ENCODE results near the gene DENND4C. TPM values are rescaled to one million over a fixed set of nuclear protein-coding genes. Genes with fewer than 3 reads are reported as not detected.

DENND4C gene
- total RNA-seq, 3 donors from 2014 or later (not counting 1 experiment from before 2014, with no cell fraction given) = 82.6 to 115 (median 100) TPM

GRCh38 chr9:19342947-19343346 is 112.5 kb downstream of the DENND4C start:
- Histone ChIP-seq H3K27me3 (ENCODE audit: control insufficient read depth, insufficient read depth, low read length) (no peaks in the 10 kb centered on the region), H3K36me3 (ENCODE audit: control insufficient read depth, insufficient read depth, low read length) (peaks cover 80% of the 10 kb centered on the region), H3K4me1 (ENCODE audit: control insufficient read depth, insufficient read depth, low read length) (no peaks in the 10 kb centered on the region), H3K9me3 (ENCODE audit: control insufficient read depth, insufficient read depth, low read length) (no peaks in the 10 kb centered on the region), H3K27ac (ENCODE audit: low read length) (no peak overlapping the region), H3K4me3 (ENCODE audit: low read length) (no peak overlapping the region)
- H3K27ac Mint-ChIP-seq = no peak overlapping the region
- peaks cover 18% of the 10 kb centered on the region for H3K36me3 Mint-ChIP-seq
- H3K4me1 Mint-ChIP-seq = peaks cover 6 to 15% of the 10 kb centered on the region in 2 donors
- no peaks in the 10 kb centered on the region for H3K27me3 Mint-ChIP-seq (ENCODE audit: low read depth in 2 of 2)
- WGBS (ENCODE audit: insufficient coverage) = no CpG with 5 or more reads among the region's 2 CpGs
- no peak overlapping the region for H3K4me3 Mint-ChIP-seq
- no peak for TF ChIP-seq CTCF (IDR thresholded peaks at IDR 0.05)
- no peak for DNase-seq
- no peak for ATAC-seq
- intact Hi-C loops (cut with micrococcal nuclease) = loop anchor here (10.0 kb wide), 1 partner anchor 112 kb away; no protein-coding TSS in a partner anchor
- H3K9me3 Mint-ChIP-seq = no peaks in the 10 kb centered on the region

- H3K27me3 Mint-ChIP-seq (ENCODE audit: low read depth in 2 of 2) = no peaks in the 10 kb centered on the region
- H3K4me3 ChIP-seq (ENCODE audit: low read length) = no peak overlapping the region
- no peaks in the 10 kb centered on the region for H3K27me3 ChIP-seq (ENCODE audit: control insufficient read depth, insufficient read depth, low read length)
- no peak for TF ChIP-seq CTCF (IDR thresholded peaks at IDR 0.05)
- H3K4me1 ChIP-seq (ENCODE audit: control insufficient read depth, insufficient read depth, low read length) = no peaks in the 10 kb centered on the region
- no peaks in the 10 kb centered on the region for H3K4me1 Mint-ChIP-seq
- DNase-seq = no peak
- no peaks in the 10 kb centered on the region for H3K9me3 Mint-ChIP-seq
- intact Hi-C loops (cut with micrococcal nuclease) = no loop called here
- H3K36me3 Mint-ChIP-seq = peaks cover 15% of the 10 kb centered on the region
- no peak overlapping the region for H3K4me3 Mint-ChIP-seq
- H3K9me3 ChIP-seq (ENCODE audit: control insufficient read depth, insufficient read depth, low read length) = no peaks in the 10 kb centered on the region
- peaks cover 81% of the 10 kb centered on the region for H3K36me3 ChIP-seq (ENCODE audit: control insufficient read depth, insufficient read depth, low read length)
- no peak for ATAC-seq
- no peak overlapping the region for H3K27ac ChIP-seq (ENCODE audit: low read length)
- H3K27ac Mint-ChIP-seq = no peak overlapping the region
- WGBS (ENCODE audit: insufficient coverage) = 92% methylated on average over 2 of the region's 3 CpGs
Observed at GRCh38 chr9:19358701-19359100, 128.2 kb downstream of the DENND4C start.

GRCh38 chr9:19369107-19369506 is 138.6 kb downstream of the DENND4C start:
- 96% methylated on average over 2 of the region's 2 CpGs for WGBS (ENCODE audit: insufficient coverage)
- H3K4me1 ChIP-seq (ENCODE audit: control insufficient read depth, insufficient read depth, low read length) = no peaks in the 10 kb centered on the region
- H3K27ac ChIP-seq (ENCODE audit: low read length) = no peak overlapping the region
- no peak overlapping the region for H3K4me3 ChIP-seq (ENCODE audit: low read length)
- no peaks in the 10 kb centered on the region for H3K9me3 Mint-ChIP-seq
- H3K27me3 Mint-ChIP-seq (ENCODE audit: low read depth in 2 of 2) = no peaks in the 10 kb centered on the region
- ATAC-seq = no peak
- no peak overlapping the region for H3K4me3 Mint-ChIP-seq
- H3K9me3 ChIP-seq (ENCODE audit: control insufficient read depth, insufficient read depth, low read length) = no peaks in the 10 kb centered on the region
- no peak for DNase-seq
- peaks cover 8% of the 10 kb centered on the region for H3K36me3 Mint-ChIP-seq
- H3K27ac Mint-ChIP-seq = peak overlapping the region in 1 of 2 donors; percentile 36
- H3K36me3 ChIP-seq (ENCODE audit: control insufficient read depth, insufficient read depth, low read length) = peaks cover 64% of the 10 kb centered on the region
- intact Hi-C loops (cut with micrococcal nuclease) = no loop called here
- H3K4me1 Mint-ChIP-seq = peaks cover 9 to 17% of the 10 kb centered on the region in 2 donors
- no peak for TF ChIP-seq CTCF (IDR thresholded peaks at IDR 0.05)
- H3K27me3 ChIP-seq (ENCODE audit: control insufficient read depth, insufficient read depth, low read length) = no peaks in the 10 kb centered on the region

GRCh38 chr9:19371942-19372341 is 141.4 kb downstream of the DENND4C start:
- peaks cover 80% of the 10 kb centered on the region for H3K36me3 ChIP-seq (ENCODE audit: control insufficient read depth, insufficient read depth, low read length)
- TF ChIP-seq CTCF (IDR thresholded peaks at IDR 0.05) = no peak
- Mint-ChIP-seq H3K27me3 (ENCODE audit: low read depth in 2 of 2) (no peaks in the 10 kb centered on the region), H3K4me1 (peaks cover 3 to 17% of the 10 kb centered on the region in 2 donors), H3K36me3 (peaks cover 23% of the 10 kb centered on the region), H3K27ac (peak overlapping the region in 1 of 2 donors; percentile 16), H3K4me3 (no peak overlapping the region), H3K9me3 (no peaks in the 10 kb centered on the region)
- whole genome bisulfite sequencing (ENCODE audit: insufficient coverage) = 93% methylated on average over 3 of the region's 5 CpGs
- H3K4me3 ChIP-seq (ENCODE audit: low read length) = no peak overlapping the region
- H3K27me3 ChIP-seq (ENCODE audit: control insufficient read depth, insufficient read depth, low read length) = no peaks in the 10 kb centered on the region
- H3K27ac ChIP-seq (ENCODE audit: low read length) = no peak overlapping the region
- DNase-seq = no peak
- intact Hi-C loops (cut with micrococcal nuclease) = no loop called here
- ATAC-seq = no peak
- H3K9me3 ChIP-seq (ENCODE audit: control insufficient read depth, insufficient read depth, low read length) = no peaks in the 10 kb centered on the region
- H3K4me1 ChIP-seq (ENCODE audit: control insufficient read depth, insufficient read depth, low read length) = no peaks in the 10 kb centered on the region
